GM23338 (cell line): ENCODE measurements around the gene GARIN3. TPM values are rescaled to one million over a fixed set of nuclear protein-coding genes. Genes with fewer than 3 reads are reported as not detected.

ENCODE experiments used
- ATAC-seq: fragments of 200-7000 bp; cut with Tn5 transposase; 3 replicates; pipeline ENCODE4 v1.9.1; 2020
- DNase-seq: peaks from one replicate; pipeline ENCODE4 v3.0.0-alpha.2; 2015; ENCODE audit warnings: low spot score
- H2AFZ ChIP-seq: fragments of 200-600 bp; sonication (generic); 2 replicates; pipeline ENCODE4 v1.8.0; 2016; ENCODE audit warnings: antibody characterized with exemption, mild to moderate bottlenecking, moderate library complexity
- H3F3A ChIP-seq: fragments of 200-600 bp; sonication (generic); replicated peaks from 2 replicates; pipeline ENCODE4 v1.8.0; 2017; ENCODE audit warnings: antibody characterized with exemption, mixed run types, low read depth
- H3K27ac ChIP-seq: fragments of 200-600 bp; sonication (generic); 2 replicates; pipeline ENCODE4 v1.6.1; 2016; ENCODE audit warnings: low read depth
- H3K27me3 ChIP-seq: fragments of 200-600 bp; sonication (generic); 2 replicates; pipeline ENCODE4 v1.8.0; 2016; ENCODE audit warnings: mild to moderate bottlenecking, mixed run types, moderate library complexity; ENCODE audit not compliant: insufficient read depth
- H3K36me3 ChIP-seq: fragments of 200-600 bp; sonication (generic); 2 replicates; pipeline ENCODE4 v1.8.0; 2016; ENCODE audit warnings: mild to moderate bottlenecking; ENCODE audit not compliant: insufficient read depth
- H3K4me1 ChIP-seq: fragments of 200-600 bp; sonication (generic); 2 replicates; pipeline ENCODE4 v1.8.0; 2016; ENCODE audit warnings: mild to moderate bottlenecking, moderate library complexity; ENCODE audit not compliant: insufficient read depth
- H3K4me2 ChIP-seq: fragments of 200-600 bp; sonication (generic); 2 replicates; pipeline ENCODE4 v1.7.1; 2017; ENCODE audit warnings: mixed run types
- H3K4me3 ChIP-seq: fragments of 200-600 bp; sonication (generic); 2 replicates; pipeline ENCODE4 v1.6.1; 2016; ENCODE audit warnings: mixed run types
- H3K79me2 ChIP-seq: fragments of 200-600 bp; sonication (generic); replicated peaks from 2 replicates; pipeline ENCODE4 v1.8.0; 2017; ENCODE audit warnings: mild to moderate bottlenecking; ENCODE audit not compliant: insufficient read depth
- H3K9me2 ChIP-seq: fragments of 200-600 bp; sonication (generic); 2 replicates; pipeline ENCODE4 v1.8.0; 2017; ENCODE audit not compliant: insufficient read depth
- H4K20me1 ChIP-seq: fragments of 200-600 bp; sonication (generic); replicated peaks from 2 replicates; pipeline ENCODE4 v1.8.0; 2017; ENCODE audit warnings: mild to moderate bottlenecking; ENCODE audit not compliant: insufficient read depth
- H3K27ac Mint-ChIP-seq: 2 replicates; pipeline ENCODE4 v1.8.0; 2020; ENCODE audit warnings: inconsistent platforms, mild to moderate bottlenecking, moderate library complexity, mixed read lengths
- H3K27me3 Mint-ChIP-seq: 3 replicates; pipeline ENCODE4 v1.8.0; 2022; ENCODE audit warnings: low read depth, mild to moderate bottlenecking, moderate library complexity, mixed read lengths, inconsistent platforms; ENCODE audit not compliant: insufficient read depth, poor library complexity
- H3K36me3 Mint-ChIP-seq: 3 replicates; pipeline ENCODE4 v1.8.0; 2021; ENCODE audit warnings: low read depth, mild to moderate bottlenecking, inconsistent platforms, moderate library complexity, mixed read lengths
- H3K4me1 Mint-ChIP-seq: 3 replicates; pipeline ENCODE4 v1.8.0; 2020; ENCODE audit warnings: mild to moderate bottlenecking, inconsistent platforms, mixed read lengths
- H3K4me3 Mint-ChIP-seq: 3 replicates; pipeline ENCODE4 v1.8.0; 2021; ENCODE audit warnings: moderate library complexity, mild to moderate bottlenecking, inconsistent platforms, mixed read lengths
- H3K9me3 Mint-ChIP-seq: 3 replicates; pipeline ENCODE4 v1.8.0; 2020; ENCODE audit warnings: moderate library complexity, mild to moderate bottlenecking, inconsistent platforms, mixed read lengths
- CREB1 ChIP-seq: fragments of 250-450 bp; sonication (Bioruptor Pico); IDR thresholded peaks from 2 replicates; pipeline ENCODE4 v1.5.0; 2020; ENCODE audit warnings: low read depth, mild to moderate bottlenecking, moderate library complexity
- EZH2 ChIP-seq: fragments of 200-600 bp; sonication (generic); IDR thresholded peaks from one replicate; pipeline ENCODE4 v1.8.0; 2017; ENCODE audit warnings: antibody characterized with exemption, mild to moderate bottlenecking, low read depth; ENCODE audit not compliant: unreplicated experiment
- EZH2phosphoT487 ChIP-seq: fragments of 200-600 bp; sonication (generic); IDR thresholded peaks from one replicate; pipeline ENCODE4 v1.8.1; 2018; ENCODE audit warnings: antibody characterized with exemption; ENCODE audit not compliant: unreplicated experiment
- JUNB ChIP-seq: IDR thresholded peaks from one replicate; pipeline ENCODE4 v1.6.1; 2016; ENCODE audit warnings: antibody characterized with exemption; ENCODE audit not compliant: unreplicated experiment
- NANOG ChIP-seq: IDR thresholded peaks from 2 replicates; pipeline ENCODE4 v1.6.1; 2016; ENCODE audit warnings: antibody characterized with exemption, borderline replicate concordance
- POLR2AphosphoS5 ChIP-seq: IDR thresholded peaks from 2 replicates; pipeline ENCODE4 v1.6.1; 2016; ENCODE audit warnings: antibody characterized with exemption, low read depth
- STAT1 ChIP-seq: IDR thresholded peaks from one replicate; pipeline ENCODE4 v1.6.1; 2016; ENCODE audit warnings: antibody characterized with exemption; ENCODE audit not compliant: unreplicated experiment
- ZNF114 ChIP-seq: fragments of 250-450 bp; sonication (Bioruptor Pico); IDR thresholded peaks from 2 replicates; pipeline ENCODE4 v1.5.0; 2020; ENCODE audit warnings: mild to moderate bottlenecking, moderate library complexity
- ZNF331 ChIP-seq: fragments of 250-450 bp; sonication (Bioruptor Pico); IDR thresholded peaks from 2 replicates; pipeline ENCODE4 v1.5.0; 2020; ENCODE audit warnings: low read depth, mild to moderate bottlenecking, moderate library complexity
- polyA plus RNA-seq: library from polyadenylated mRNA; unstranded; fragments of >200 nt; fragmentation: Nextera tagmentation; extraction: Ambion mirVana; gene quantifications from 2 replicates; pipeline ENCODE4 v1.2.1, GENCODE V29; 2016
- total RNA-seq: library from RNA; depleted of rRNA; stranded (reverse); fragments of >200 nt; shearing (Covaris generic); gene quantifications from 2 replicates; pipeline ENCODE4 v1.2.3, GENCODE V29; 2014
- TF ChIP-seq, protein P1 (sequence below): fragments of 250-450 bp; sonication (Bioruptor Pico); IDR thresholded peaks from 2 replicates; pipeline ENCODE4 v1.5.0; 2020; ENCODE audit warnings: mild to moderate bottlenecking, moderate library complexity
- TF ChIP-seq, protein P2 (sequence below), 2 experiments: fragments of 200-600 bp in 1 of 2; sonication (generic) in 1 of 2; conservative IDR thresholded peaks; 2 replicates each; pipeline versions ENCODE4 v1.5.1 to v1.6.1; 2016 to 2017; ENCODE audit warnings: antibody characterized with exemption in 2 of 2, low read depth in 2 of 2, mild to moderate bottlenecking in 2 of 2, moderate library complexity in 1 of 2
- TF ChIP-seq, protein P3 (sequence below): IDR thresholded peaks from 2 replicates; pipeline ENCODE4 v1.6.1; 2016; ENCODE audit warnings: antibody characterized with exemption
- TF ChIP-seq, protein P4 (sequence below): IDR thresholded peaks from one replicate; pipeline ENCODE4 v1.6.1; 2018; ENCODE audit warnings: antibody characterized with exemption; ENCODE audit not compliant: unreplicated experiment

GARIN3 gene
- total and polyA plus RNA-seq, 2 experiments from 2014 or later, result not detected

DNA sequence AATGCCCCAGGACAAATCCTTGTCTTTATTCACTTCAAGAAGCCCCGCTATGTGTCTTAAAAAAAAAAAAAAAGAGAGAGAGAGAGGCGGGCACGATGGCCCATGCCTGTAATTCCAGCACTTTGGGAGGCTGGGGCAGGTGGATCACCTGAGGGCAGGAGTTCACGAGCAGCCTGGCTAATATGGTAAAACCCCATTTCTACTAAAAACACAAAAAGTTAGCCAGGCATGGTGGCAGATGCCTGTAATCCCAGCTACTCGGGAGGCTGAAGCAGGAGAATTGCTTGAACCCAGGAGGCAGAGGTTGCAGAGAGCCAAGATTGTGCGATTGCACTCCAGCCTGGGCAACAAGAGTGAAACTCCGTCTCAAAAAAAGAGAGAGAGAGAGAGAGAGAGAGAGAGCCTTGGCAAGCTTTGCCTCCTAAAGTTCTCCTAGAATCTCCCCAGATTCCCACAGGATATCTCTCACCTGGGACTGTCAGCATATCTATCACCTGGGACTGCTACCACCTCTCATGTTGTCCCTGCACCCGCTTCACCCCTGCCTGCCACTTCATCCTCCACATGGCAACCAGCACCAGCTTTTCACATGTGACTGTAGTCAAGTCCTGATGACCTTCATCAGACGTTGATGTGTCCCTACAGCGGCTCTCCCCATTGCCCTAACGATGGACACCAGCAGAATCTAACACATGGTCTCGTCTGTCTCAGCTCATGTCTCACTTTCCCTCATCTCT lies 20.4 kb upstream of the GARIN3 start:
- H3K27me3 ChIP-seq, result peaks cover 19% of the 10 kb centered on the region; the same call in 1 of the 2 replicates
- ATAC-seq, result no peak

More for the DNA sequence above, 20.4 kb upstream of the GARIN3 start:
- H2AFZ ChIP-seq, result no peak overlapping the region
- H3K4me2 ChIP-seq, result no peak overlapping the region
- no peak overlapping the region for H3K27ac ChIP-seq
- 0 out of 2 replicates have a peak, but pooled peaks cover 4% of the 10 kb centered on the region for H3K9me2 ChIP-seq
- no peaks in the 10 kb centered on the region for H3K36me3 ChIP-seq
- Mint-ChIP-seq H3K4me3 (no peak overlapping the region), H3K36me3 (no peaks in the 10 kb centered on the region), H3K27ac (no peak overlapping the region), H3K4me1 (no peaks in the 10 kb centered on the region; the same call in 2 of the 3 replicates), H3K9me3 (no peaks in the 10 kb centered on the region), H3K27me3 (peaks cover 6% of the 10 kb centered on the region)
- H3F3A ChIP-seq, result no peaks in the 10 kb centered on the region
- no peaks in the 10 kb centered on the region for H3K79me2 ChIP-seq
- H4K20me1 ChIP-seq, result no peaks in the 10 kb centered on the region
- TF ChIP-seq NANOG (no peak), CREB1 (CRISPR knock-in tag) (no peak), EZH2phosphoT487 (no peak), EZH2 (no peak), STAT1 (no peak), POLR2AphosphoS5 (no peak), JUNB (no peak), ZNF331 (CRISPR knock-in tag) (no peak), ZNF114 (no peak)
- TF ChIP-seq, protein P1, sequence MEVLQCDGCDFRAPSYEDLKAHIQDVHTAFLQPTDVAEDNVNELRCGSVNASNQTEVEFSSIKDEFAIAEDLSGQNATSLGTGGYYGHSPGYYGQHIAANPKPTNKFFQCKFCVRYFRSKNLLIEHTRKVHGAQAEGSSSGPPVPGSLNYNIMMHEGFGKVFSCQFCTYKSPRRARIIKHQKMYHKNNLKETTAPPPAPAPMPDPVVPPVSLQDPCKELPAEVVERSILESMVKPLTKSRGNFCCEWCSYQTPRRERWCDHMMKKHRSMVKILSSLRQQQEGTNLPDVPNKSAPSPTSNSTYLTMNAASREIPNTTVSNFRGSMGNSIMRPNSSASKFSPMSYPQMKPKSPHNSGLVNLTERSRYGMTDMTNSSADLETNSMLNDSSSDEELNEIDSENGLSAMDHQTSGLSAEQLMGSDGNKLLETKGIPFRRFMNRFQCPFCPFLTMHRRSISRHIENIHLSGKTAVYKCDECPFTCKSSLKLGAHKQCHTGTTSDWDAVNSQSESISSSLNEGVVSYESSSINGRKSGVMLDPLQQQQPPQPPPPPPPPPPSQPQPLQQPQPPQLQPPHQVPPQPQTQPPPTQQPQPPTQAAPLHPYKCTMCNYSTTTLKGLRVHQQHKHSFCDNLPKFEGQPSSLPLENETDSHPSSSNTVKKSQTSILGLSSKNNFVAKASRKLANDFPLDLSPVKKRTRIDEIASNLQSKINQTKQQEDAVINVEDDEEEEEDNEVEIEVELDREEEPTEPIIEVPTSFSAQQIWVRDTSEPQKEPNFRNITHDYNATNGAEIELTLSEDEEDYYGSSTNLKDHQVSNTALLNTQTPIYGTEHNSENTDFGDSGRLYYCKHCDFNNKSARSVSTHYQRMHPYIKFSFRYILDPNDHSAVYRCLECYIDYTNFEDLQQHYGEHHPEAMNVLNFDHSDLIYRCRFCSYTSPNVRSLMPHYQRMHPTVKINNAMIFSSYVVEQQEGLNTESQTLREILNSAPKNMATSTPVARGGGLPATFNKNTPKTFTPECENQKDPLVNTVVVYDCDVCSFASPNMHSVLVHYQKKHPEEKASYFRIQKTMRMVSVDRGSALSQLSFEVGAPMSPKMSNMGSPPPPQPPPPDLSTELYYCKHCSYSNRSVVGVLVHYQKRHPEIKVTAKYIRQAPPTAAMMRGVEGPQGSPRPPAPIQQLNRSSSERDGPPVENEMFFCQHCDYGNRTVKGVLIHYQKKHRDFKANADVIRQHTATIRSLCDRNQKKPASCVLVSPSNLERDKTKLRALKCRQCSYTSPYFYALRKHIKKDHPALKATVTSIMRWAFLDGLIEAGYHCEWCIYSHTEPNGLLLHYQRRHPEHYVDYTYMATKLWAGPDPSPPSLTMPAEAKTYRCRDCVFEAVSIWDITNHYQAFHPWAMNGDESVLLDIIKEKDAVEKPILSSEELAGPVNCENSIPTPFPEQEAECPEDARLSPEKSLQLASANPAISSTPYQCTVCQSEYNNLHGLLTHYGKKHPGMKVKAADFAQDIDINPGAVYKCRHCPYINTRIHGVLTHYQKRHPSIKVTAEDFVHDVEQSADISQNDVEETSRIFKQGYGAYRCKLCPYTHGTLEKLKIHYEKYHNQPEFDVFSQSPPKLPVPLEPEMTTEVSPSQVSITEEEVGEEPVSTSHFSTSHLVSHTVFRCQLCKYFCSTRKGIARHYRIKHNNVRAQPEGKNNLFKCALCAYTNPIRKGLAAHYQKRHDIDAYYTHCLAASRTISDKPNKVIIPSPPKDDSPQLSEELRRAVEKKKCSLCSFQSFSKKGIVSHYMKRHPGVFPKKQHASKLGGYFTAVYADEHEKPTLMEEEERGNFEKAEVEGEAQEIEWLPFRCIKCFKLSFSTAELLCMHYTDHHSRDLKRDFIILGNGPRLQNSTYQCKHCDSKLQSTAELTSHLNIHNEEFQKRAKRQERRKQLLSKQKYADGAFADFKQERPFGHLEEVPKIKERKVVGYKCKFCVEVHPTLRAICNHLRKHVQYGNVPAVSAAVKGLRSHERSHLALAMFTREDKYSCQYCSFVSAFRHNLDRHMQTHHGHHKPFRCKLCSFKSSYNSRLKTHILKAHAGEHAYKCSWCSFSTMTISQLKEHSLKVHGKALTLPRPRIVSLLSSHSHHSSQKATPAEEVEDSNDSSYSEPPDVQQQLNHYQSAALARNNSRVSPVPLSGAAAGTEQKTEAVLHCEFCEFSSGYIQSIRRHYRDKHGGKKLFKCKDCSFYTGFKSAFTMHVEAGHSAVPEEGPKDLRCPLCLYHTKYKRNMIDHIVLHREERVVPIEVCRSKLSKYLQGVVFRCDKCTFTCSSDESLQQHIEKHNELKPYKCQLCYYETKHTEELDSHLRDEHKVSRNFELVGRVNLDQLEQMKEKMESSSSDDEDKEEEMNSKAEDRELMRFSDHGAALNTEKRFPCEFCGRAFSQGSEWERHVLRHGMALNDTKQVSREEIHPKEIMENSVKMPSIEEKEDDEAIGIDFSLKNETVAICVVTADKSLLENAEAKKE (CRISPR knock-in tag), result no peak
- TF ChIP-seq, protein P2, sequence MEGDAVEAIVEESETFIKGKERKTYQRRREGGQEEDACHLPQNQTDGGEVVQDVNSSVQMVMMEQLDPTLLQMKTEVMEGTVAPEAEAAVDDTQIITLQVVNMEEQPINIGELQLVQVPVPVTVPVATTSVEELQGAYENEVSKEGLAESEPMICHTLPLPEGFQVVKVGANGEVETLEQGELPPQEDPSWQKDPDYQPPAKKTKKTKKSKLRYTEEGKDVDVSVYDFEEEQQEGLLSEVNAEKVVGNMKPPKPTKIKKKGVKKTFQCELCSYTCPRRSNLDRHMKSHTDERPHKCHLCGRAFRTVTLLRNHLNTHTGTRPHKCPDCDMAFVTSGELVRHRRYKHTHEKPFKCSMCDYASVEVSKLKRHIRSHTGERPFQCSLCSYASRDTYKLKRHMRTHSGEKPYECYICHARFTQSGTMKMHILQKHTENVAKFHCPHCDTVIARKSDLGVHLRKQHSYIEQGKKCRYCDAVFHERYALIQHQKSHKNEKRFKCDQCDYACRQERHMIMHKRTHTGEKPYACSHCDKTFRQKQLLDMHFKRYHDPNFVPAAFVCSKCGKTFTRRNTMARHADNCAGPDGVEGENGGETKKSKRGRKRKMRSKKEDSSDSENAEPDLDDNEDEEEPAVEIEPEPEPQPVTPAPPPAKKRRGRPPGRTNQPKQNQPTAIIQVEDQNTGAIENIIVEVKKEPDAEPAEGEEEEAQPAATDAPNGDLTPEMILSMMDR (conservative IDR thresholded peaks at IDR 0.05; ENCODE audit: low read depth in 2 of 2), result no peak
- TF ChIP-seq, protein P3, sequence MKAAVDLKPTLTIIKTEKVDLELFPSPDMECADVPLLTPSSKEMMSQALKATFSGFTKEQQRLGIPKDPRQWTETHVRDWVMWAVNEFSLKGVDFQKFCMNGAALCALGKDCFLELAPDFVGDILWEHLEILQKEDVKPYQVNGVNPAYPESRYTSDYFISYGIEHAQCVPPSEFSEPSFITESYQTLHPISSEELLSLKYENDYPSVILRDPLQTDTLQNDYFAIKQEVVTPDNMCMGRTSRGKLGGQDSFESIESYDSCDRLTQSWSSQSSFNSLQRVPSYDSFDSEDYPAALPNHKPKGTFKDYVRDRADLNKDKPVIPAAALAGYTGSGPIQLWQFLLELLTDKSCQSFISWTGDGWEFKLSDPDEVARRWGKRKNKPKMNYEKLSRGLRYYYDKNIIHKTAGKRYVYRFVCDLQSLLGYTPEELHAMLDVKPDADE, result no peak
- TF ChIP-seq, protein P4, sequence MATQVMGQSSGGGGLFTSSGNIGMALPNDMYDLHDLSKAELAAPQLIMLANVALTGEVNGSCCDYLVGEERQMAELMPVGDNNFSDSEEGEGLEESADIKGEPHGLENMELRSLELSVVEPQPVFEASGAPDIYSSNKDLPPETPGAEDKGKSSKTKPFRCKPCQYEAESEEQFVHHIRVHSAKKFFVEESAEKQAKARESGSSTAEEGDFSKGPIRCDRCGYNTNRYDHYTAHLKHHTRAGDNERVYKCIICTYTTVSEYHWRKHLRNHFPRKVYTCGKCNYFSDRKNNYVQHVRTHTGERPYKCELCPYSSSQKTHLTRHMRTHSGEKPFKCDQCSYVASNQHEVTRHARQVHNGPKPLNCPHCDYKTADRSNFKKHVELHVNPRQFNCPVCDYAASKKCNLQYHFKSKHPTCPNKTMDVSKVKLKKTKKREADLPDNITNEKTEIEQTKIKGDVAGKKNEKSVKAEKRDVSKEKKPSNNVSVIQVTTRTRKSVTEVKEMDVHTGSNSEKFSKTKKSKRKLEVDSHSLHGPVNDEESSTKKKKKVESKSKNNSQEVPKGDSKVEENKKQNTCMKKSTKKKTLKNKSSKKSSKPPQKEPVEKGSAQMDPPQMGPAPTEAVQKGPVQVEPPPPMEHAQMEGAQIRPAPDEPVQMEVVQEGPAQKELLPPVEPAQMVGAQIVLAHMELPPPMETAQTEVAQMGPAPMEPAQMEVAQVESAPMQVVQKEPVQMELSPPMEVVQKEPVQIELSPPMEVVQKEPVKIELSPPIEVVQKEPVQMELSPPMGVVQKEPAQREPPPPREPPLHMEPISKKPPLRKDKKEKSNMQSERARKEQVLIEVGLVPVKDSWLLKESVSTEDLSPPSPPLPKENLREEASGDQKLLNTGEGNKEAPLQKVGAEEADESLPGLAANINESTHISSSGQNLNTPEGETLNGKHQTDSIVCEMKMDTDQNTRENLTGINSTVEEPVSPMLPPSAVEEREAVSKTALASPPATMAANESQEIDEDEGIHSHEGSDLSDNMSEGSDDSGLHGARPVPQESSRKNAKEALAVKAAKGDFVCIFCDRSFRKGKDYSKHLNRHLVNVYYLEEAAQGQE, result no peak
- DNase-seq, result no peak
- H3K4me1 ChIP-seq, result no peaks in the 10 kb centered on the region
- H3K4me3 ChIP-seq, result no peak overlapping the region
